OCI-LY7 (cell line): Measurements from ENCODE around the gene LGALS13. TPM values are rescaled to one million over a fixed set of nuclear protein-coding genes. Genes with fewer than 3 reads are reported as not detected.

Source experiments
- BruUV-seq: library from RNA; stranded (reverse); fragments of 400-500 nt; replicated peaks from 2 replicates; lab custom pipeline; 2021; lab: Mats Ljungman, UMichigan
- CTCF ChIA-PET: fragments of 300-600 bp; sonication (Branson Sonifier 250); formaldehyde crosslinking; loops from one replicate; lab custom pipeline; 2022; ENCODE audit warnings: antibody characterized with exemption; ENCODE audit not compliant: unreplicated experiment; lab: Charles Lee
- POLR2A ChIA-PET: fragments of 300-600 bp; sonication (Branson Sonifier 250); formaldehyde crosslinking; loops from one replicate; lab custom pipeline; 2022; ENCODE audit warnings: antibody characterized with exemption; lab: Charles Lee
- DNase-seq: peaks from one replicate; pipeline ENCODE4 v3.0.0-alpha.2; 2015; ENCODE audit warnings: low spot score
- H2AFZ ChIP-seq: fragments of 200-600 bp; sonication (generic), shearing (Covaris generic); 2 replicates; pipeline ENCODE4 v1.6.1; 2014; ENCODE audit warnings: mild to moderate bottlenecking, antibody characterized with exemption, low read length, moderate library complexity
- H3K27ac ChIP-seq: fragments of 200-600 bp; sonication (generic); 2 replicates; pipeline ENCODE4 v1.5.1; 2014; ENCODE audit warnings: mixed run types, low read depth, mild to moderate bottlenecking, moderate library complexity, low read length, inconsistent platforms; ENCODE audit not compliant: poor library complexity, severe bottlenecking
- H3K36me3 ChIP-seq: fragments of 200-600 bp; sonication (generic); 2 replicates; pipeline ENCODE4 v1.6.1; 2014; ENCODE audit warnings: mild to moderate bottlenecking, antibody characterized with exemption, low read length, moderate library complexity, mixed read lengths; ENCODE audit not compliant: insufficient read depth
- H3K4me1 ChIP-seq: fragments of 200-600 bp; sonication (generic); 2 replicates; pipeline ENCODE4 v1.5.1; 2014; ENCODE audit warnings: mild to moderate bottlenecking, low read length; ENCODE audit not compliant: insufficient read depth, poor library complexity, severe bottlenecking
- H3K4me2 ChIP-seq: fragments of 200-600 bp; sonication (generic); 2 replicates; pipeline ENCODE4 v1.6.1; 2014; ENCODE audit warnings: mild to moderate bottlenecking, low read length
- H3K4me3 ChIP-seq: fragments of 200-600 bp; sonication (generic); 2 replicates; pipeline ENCODE4 v1.5.1; 2014; ENCODE audit warnings: mild to moderate bottlenecking, low read depth, low read length; ENCODE audit not compliant: poor library complexity, severe bottlenecking
- H3K79me2 ChIP-seq: fragments of 200-600 bp; sonication (generic); 2 replicates; pipeline ENCODE4 v1.6.1; 2016; ENCODE audit warnings: low read depth, mild to moderate bottlenecking, low read length, moderate library complexity, mixed read lengths; ENCODE audit not compliant: insufficient read depth
- H3K9me2 ChIP-seq: fragments of 200-600 bp; sonication (generic); 2 replicates; pipeline ENCODE4 v1.6.1; 2016; ENCODE audit warnings: mild to moderate bottlenecking, low read length, mixed read lengths; ENCODE audit not compliant: insufficient read depth
- H3K9me3 ChIP-seq: fragments of 200-600 bp; sonication (generic); 2 replicates; pipeline ENCODE4 v1.6.1; 2014; ENCODE audit warnings: mild to moderate bottlenecking, mixed run types, low read length, mixed read lengths
- H4K20me1 ChIP-seq: fragments of 200-600 bp; sonication (generic); 2 replicates; pipeline ENCODE4 v1.6.1; 2014; ENCODE audit warnings: mild to moderate bottlenecking, antibody characterized with exemption, low read length, moderate library complexity, mixed read lengths; ENCODE audit not compliant: insufficient read depth
- EZH2phosphoT487 ChIP-seq: fragments of 200-600 bp; sonication (generic); IDR thresholded peaks from 2 replicates; pipeline ENCODE4 v1.6.1; 2018; ENCODE audit warnings: low read depth, borderline replicate concordance, mild to moderate bottlenecking, mixed run types, antibody characterized with exemption, low read length, moderate library complexity, mixed read lengths
- intact Hi-C: fragments of 100-400 bp; cut with micrococcal nuclease; formaldehyde crosslinking; loops from one replicate; pipeline ENCODE4 v1.10.0; 2022; ENCODE audit not compliant: unreplicated experiment
- total RNA-seq, 2 experiments: library from RNA; depleted of rRNA in 1 of 2; stranded (reverse); fragments of >200 nt in 1 of 2; shearing (Covaris generic) in 1 of 2; gene quantifications; 2 replicates each; pipeline ENCODE4 v1.2.3, GENCODE V29; 2014 to 2022
- TF ChIP-seq, protein P1 (sequence below): fragments of 200-600 bp; sonication (generic); conservative IDR thresholded peaks from 2 replicates; pipeline ENCODE4 v1.5.1; 2014; ENCODE audit warnings: mild to moderate bottlenecking, antibody characterized with exemption, low read length, moderate library complexity, mixed read lengths

Gene LGALS13
- total RNA-seq, 2 experiments from 2014 or later, result not detected

- Histone ChIP-seq H3K36me3 (no peaks in the 10 kb centered on the region), H2AFZ (no peak overlapping the region), H3K9me3 (no peaks in the 10 kb centered on the region), H3K4me3 (no peak overlapping the region), H3K4me2 (no peak overlapping the region), H3K27ac (no peak overlapping the region), H3K4me1 (no peaks in the 10 kb centered on the region), H4K20me1 (no peaks in the 10 kb centered on the region), H3K9me2 (no peaks in the 10 kb centered on the region), H3K79me2 (no peaks in the 10 kb centered on the region)
- TF ChIP-seq, protein P1, sequence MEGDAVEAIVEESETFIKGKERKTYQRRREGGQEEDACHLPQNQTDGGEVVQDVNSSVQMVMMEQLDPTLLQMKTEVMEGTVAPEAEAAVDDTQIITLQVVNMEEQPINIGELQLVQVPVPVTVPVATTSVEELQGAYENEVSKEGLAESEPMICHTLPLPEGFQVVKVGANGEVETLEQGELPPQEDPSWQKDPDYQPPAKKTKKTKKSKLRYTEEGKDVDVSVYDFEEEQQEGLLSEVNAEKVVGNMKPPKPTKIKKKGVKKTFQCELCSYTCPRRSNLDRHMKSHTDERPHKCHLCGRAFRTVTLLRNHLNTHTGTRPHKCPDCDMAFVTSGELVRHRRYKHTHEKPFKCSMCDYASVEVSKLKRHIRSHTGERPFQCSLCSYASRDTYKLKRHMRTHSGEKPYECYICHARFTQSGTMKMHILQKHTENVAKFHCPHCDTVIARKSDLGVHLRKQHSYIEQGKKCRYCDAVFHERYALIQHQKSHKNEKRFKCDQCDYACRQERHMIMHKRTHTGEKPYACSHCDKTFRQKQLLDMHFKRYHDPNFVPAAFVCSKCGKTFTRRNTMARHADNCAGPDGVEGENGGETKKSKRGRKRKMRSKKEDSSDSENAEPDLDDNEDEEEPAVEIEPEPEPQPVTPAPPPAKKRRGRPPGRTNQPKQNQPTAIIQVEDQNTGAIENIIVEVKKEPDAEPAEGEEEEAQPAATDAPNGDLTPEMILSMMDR, result no peak
- no peak for TF ChIP-seq EZH2phosphoT487
- no TSS peak for BruUV-seq
- POLR2A ChIA-PET, result no interaction called here
- intact Hi-C loops, result no loop called here
- no peak for DNase-seq
- CTCF ChIA-PET, result no interaction called here
Measured at GRCh38 chr19:39607021-39607420, 4.7 kb downstream of the LGALS13 start.

DNA sequence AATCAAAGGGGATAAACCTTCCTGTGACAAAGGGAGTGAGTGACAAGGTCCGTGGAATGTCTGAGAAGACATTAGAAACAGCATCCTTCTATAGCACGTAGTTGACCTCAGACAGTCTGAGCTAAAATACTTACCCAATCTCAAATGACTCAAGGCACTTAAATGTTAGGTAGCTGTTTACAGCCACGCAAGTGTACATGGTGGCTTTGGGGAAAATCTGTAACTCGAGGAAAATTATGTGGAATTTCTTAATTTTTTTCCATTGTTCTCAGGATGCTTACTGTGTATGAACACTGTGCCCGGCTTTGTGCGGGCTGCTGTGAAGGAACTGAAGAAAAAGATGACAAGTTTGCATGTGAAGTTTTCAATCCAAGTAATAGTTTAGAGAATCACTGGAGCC is 5.2 kb downstream of the LGALS13 start:
- DNase-seq, result no peak
- no peaks in the 10 kb centered on the region for H3K36me3 ChIP-seq
- BruUV-seq, result no TSS peak
- TF ChIP-seq EZH2phosphoT487, result no peak
- TF ChIP-seq, protein P1, result no peak
- no peak overlapping the region for H3K27ac ChIP-seq
- H3K79me2 ChIP-seq, result no peaks in the 10 kb centered on the region
- H3K4me1 ChIP-seq, result no peaks in the 10 kb centered on the region
- ChIA-PET POLR2A (no interaction called here), CTCF (no interaction called here)
- intact Hi-C loops, result no loop called here
- H3K9me2 ChIP-seq, result no peaks in the 10 kb centered on the region
- no peak overlapping the region for H3K4me3 ChIP-seq
- no peak overlapping the region for H3K4me2 ChIP-seq
- H2AFZ ChIP-seq, result no peak overlapping the region
- H3K9me3 ChIP-seq, result no peaks in the 10 kb centered on the region
- H4K20me1 ChIP-seq, result no peaks in the 10 kb centered on the region

DNA sequence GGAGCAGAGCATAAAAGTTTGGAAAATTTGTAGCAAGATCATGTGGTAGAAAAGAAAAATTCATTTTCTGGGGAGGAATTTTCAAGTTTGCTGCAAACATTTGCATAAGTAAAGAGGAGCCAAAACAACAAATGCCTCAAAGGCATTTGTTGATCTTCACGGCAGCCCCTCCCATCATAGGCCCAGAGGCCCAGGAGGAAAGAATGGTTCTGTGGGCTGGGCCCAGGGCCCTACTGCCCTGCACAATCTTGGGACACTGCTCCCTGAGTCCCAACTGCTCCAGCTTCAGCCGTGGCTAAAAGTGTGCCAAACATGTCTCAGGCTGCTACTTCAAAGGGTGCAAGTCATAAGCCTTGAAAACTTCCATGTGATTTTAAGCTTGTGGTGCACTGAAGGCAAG is 11.3 kb downstream of the LGALS13 start:
- POLR2A ChIA-PET, result no interaction called here
- BruUV-seq, result no TSS peak
- CTCF ChIA-PET, result no interaction called here
- Histone ChIP-seq H3K27ac (no peak overlapping the region), H3K4me2 (no peak overlapping the region), H3K4me3 (no peak overlapping the region), H4K20me1 (no peaks in the 10 kb centered on the region), H3K9me3 (peaks cover 14% of the 10 kb centered on the region; the same call in 1 of the 2 replicates), H3K79me2 (no peaks in the 10 kb centered on the region), H3K4me1 (no peaks in the 10 kb centered on the region), H2AFZ (no peak overlapping the region), H3K36me3 (no peaks in the 10 kb centered on the region), H3K9me2 (no peaks in the 10 kb centered on the region)
- DNase-seq, result no peak
- intact Hi-C loops, result no loop called here
- TF ChIP-seq, protein P1, result no peak
- TF ChIP-seq EZH2phosphoT487, result no peak
